PFSK-1 (cell line): Measurements from ENCODE around the gene FARS2.

Source experiments
- FOXP2 ChIP-seq: optimal IDR thresholded peaks from 2 replicates; pipeline ENCODE3; 2011; ENCODE audit warnings: borderline replicate concordance, control low read depth, inconsistent platforms; ENCODE audit not compliant: insufficient read depth; ENCODE audit errors: extremely low read length, extremely low read depth
- POLR2AphosphoS5 ChIP-seq: IDR thresholded peaks from 2 replicates; pipeline ENCODE4 v1.6.1; 2012; ENCODE audit warnings: low read depth, mild to moderate bottlenecking, control low read depth, low read length, moderate library complexity
- REST ChIP-seq, 2 experiments: IDR thresholded peaks; 2 replicates each; pipeline versions ENCODE4 v1.6.1 to v1.8.0; 2011 to 2012; ENCODE audit warnings: low read depth in 2 of 2, low read length in 2 of 2, control low read depth in 1 of 2, inconsistent platforms in 1 of 2, mild to moderate bottlenecking in 1 of 2, moderate library complexity in 1 of 2; ENCODE audit not compliant: insufficient read depth in 1 of 2
- SIN3A ChIP-seq: IDR thresholded peaks from 2 replicates; pipeline ENCODE4 v1.6.1; 2012; ENCODE audit warnings: mild to moderate bottlenecking, low read length, moderate library complexity, borderline replicate concordance; ENCODE audit not compliant: insufficient read depth
- TAF1 ChIP-seq: IDR thresholded peaks from 2 replicates; pipeline ENCODE4 v1.6.1; 2012; ENCODE audit warnings: low read length, control low read depth, borderline replicate concordance; ENCODE audit not compliant: insufficient read depth

The FARS2 gene

GRCh38 chr6:5422321-5422915, 161.1 kb downstream of the FARS2 start:
- peak; percentile 72 to 87 for TF ChIP-seq REST (IDR thresholded peaks at IDR 0.05; ENCODE audit: insufficient read depth in 1 of 2, low read depth in 2 of 2, low read length in 2 of 2)
- no peak for TF ChIP-seq FOXP2
- TF ChIP-seq SIN3A, result no peak
- TF ChIP-seq POLR2AphosphoS5, result no peak
- TF ChIP-seq TAF1, result no peak

GRCh38 chr6:5423251-5423650, 161.9 kb downstream of the FARS2 start:
- TF ChIP-seq TAF1, result no peak
- no peak for TF ChIP-seq REST (IDR thresholded peaks at IDR 0.05; ENCODE audit: insufficient read depth in 1 of 2, low read depth in 2 of 2, low read length in 2 of 2)
- no peak for TF ChIP-seq POLR2AphosphoS5
- no peak for TF ChIP-seq SIN3A
- TF ChIP-seq FOXP2, result no peak

- TF ChIP-seq POLR2AphosphoS5 (no peak), FOXP2 (no peak), TAF1 (no peak), REST (IDR thresholded peaks at IDR 0.05; ENCODE audit: insufficient read depth in 1 of 2, low read depth in 2 of 2, low read length in 2 of 2) (no peak), SIN3A (no peak)
Observed at GRCh38 chr6:5424726-5425125, 163.4 kb downstream of the FARS2 start.

- TF ChIP-seq SIN3A, result no peak
- TF ChIP-seq FOXP2, result no peak
- TF ChIP-seq TAF1, result no peak
- no peak for TF ChIP-seq REST (IDR thresholded peaks at IDR 0.05; ENCODE audit: insufficient read depth in 1 of 2, low read depth in 2 of 2, low read length in 2 of 2)
Observed at GRCh38 chr6:5425267-5425666, 164.0 kb downstream of the FARS2 start.

- TF ChIP-seq REST (IDR thresholded peaks at IDR 0.05; ENCODE audit: insufficient read depth in 1 of 2, low read depth in 2 of 2, low read length in 2 of 2) (no peak), POLR2AphosphoS5 (no peak), SIN3A (no peak), FOXP2 (no peak), TAF1 (no peak)
Observed at GRCh38 chr6:5425797-5426196, 164.5 kb downstream of the FARS2 start.
